ENCODE results near the gene DNAH2. TPM values are rescaled to one million over a fixed set of nuclear protein-coding genes. Genes with fewer than 3 reads are reported as not detected.

DNAH2 gene
- total and polyA plus RNA-seq, 10 donors: 0.02 to 1.1 (median 0.13) TPM; not detected in 1

GRCh38 chr17:7775051-7775450 is 57.5 kb downstream of the DNAH2 start:
- intact Hi-C loops (cut with DNase I; ENCODE audit: low total_unique reads): no loop called here
- TF ChIP-seq POLR2AphosphoS5 (IDR thresholded peaks at IDR 0.05) (no peak), POLR2A (IDR thresholded peaks at IDR 0.05) (no peak), CTCF (IDR thresholded peaks at IDR 0.05 in 8 of 11, conservative IDR thresholded peaks at IDR 0.05 in 3 of 11) (no peak)
- no peaks in the 10 kb centered on the region for H3K4me1 ChIP-seq
- WGBS, 5 donors: 34 to 57% (median 50%) methylated on average over 7 of the region's 7 CpGs
- no peaks in the 10 kb centered on the region for H3K9me3 ChIP-seq
- H3K27ac ChIP-seq: no peak overlapping the region
- no peak for DNase-seq
- H3K36me3 ChIP-seq: no peaks in the 10 kb centered on the region
- peaks cover 0 to 57% (median 0%) of the 10 kb centered on the region in 7 donors for H3K27me3 ChIP-seq (replicated peaks in 1 of 7)
- no peak overlapping the region for H3K4me3 ChIP-seq

GRCh38 chr17:7777017-7777416 is 59.5 kb downstream of the DNAH2 start:
- 83 to 94% (median 89%) methylated on average over 7 of the region's 7 CpGs for WGBS, 5 donors
- no peak for TF ChIP-seq POLR2A (IDR thresholded peaks at IDR 0.05)
- TF ChIP-seq CTCF (IDR thresholded peaks at IDR 0.05 in 8 of 11, conservative IDR thresholded peaks at IDR 0.05 in 3 of 11): no peak
- TF ChIP-seq POLR2AphosphoS5 (IDR thresholded peaks at IDR 0.05): no peak
- no peaks in the 10 kb centered on the region for H3K36me3 ChIP-seq
- intact Hi-C loops (cut with DNase I; ENCODE audit: low total_unique reads): no loop called here
- no peak overlapping the region for H3K4me3 ChIP-seq
- DNase-seq: no peak
- H3K27me3 ChIP-seq (replicated peaks in 1 of 7): peaks cover 0 to 58% (median 0%) of the 10 kb centered on the region in 7 donors
- H3K9me3 ChIP-seq: no peaks in the 10 kb centered on the region
- no peak overlapping the region for H3K27ac ChIP-seq
- no peaks in the 10 kb centered on the region for H3K4me1 ChIP-seq

GRCh38 chr17:7780736-7781135 is 63.2 kb downstream of the DNAH2 start:
- no peak overlapping the region for H3K27ac ChIP-seq
- TF ChIP-seq POLR2A (IDR thresholded peaks at IDR 0.05): no peak
- TF ChIP-seq POLR2AphosphoS5 (IDR thresholded peaks at IDR 0.05): no peak
- no peak for TF ChIP-seq CTCF (IDR thresholded peaks at IDR 0.05 in 8 of 11, conservative IDR thresholded peaks at IDR 0.05 in 3 of 11)
- H3K4me1 ChIP-seq: no peaks in the 10 kb centered on the region
- peaks cover 0 to 56% (median 0%) of the 10 kb centered on the region in 7 donors for H3K27me3 ChIP-seq (replicated peaks in 1 of 7)
- H3K9me3 ChIP-seq: no peaks in the 10 kb centered on the region
- DNase-seq: no peak
- H3K4me3 ChIP-seq: no peak overlapping the region
- intact Hi-C loops (cut with DNase I; ENCODE audit: low total_unique reads): no loop called here
- WGBS, 5 donors: 90 to 94% (median 93%) methylated on average over 10 of the region's 10 CpGs
- H3K36me3 ChIP-seq: no peaks in the 10 kb centered on the region

- 63 to 68% (median 64%) methylated on average over 6 of the region's 6 CpGs for WGBS, 5 donors
- intact Hi-C loops (cut with DNase I; ENCODE audit: low total_unique reads): no loop called here
- H3K27ac ChIP-seq: no peak overlapping the region
- H3K4me3 ChIP-seq: no peak overlapping the region
- H3K36me3 ChIP-seq: no peaks in the 10 kb centered on the region
- no peaks in the 10 kb centered on the region for H3K4me1 ChIP-seq
- peaks cover 0 to 56% (median 0%) of the 10 kb centered on the region in 7 donors for H3K27me3 ChIP-seq (replicated peaks in 1 of 7)
- DNase-seq: no peak
- TF ChIP-seq POLR2A (IDR thresholded peaks at IDR 0.05) (no peak), POLR2AphosphoS5 (IDR thresholded peaks at IDR 0.05) (no peak), CTCF (IDR thresholded peaks at IDR 0.05 in 8 of 11, conservative IDR thresholded peaks at IDR 0.05 in 3 of 11) (no peak)
- no peaks in the 10 kb centered on the region for H3K9me3 ChIP-seq
Measured at GRCh38 chr17:7781429-7781828, 63.9 kb downstream of the DNAH2 start.
